ENCODE results near the gene PHF1.

Gene PHF1

DNA sequence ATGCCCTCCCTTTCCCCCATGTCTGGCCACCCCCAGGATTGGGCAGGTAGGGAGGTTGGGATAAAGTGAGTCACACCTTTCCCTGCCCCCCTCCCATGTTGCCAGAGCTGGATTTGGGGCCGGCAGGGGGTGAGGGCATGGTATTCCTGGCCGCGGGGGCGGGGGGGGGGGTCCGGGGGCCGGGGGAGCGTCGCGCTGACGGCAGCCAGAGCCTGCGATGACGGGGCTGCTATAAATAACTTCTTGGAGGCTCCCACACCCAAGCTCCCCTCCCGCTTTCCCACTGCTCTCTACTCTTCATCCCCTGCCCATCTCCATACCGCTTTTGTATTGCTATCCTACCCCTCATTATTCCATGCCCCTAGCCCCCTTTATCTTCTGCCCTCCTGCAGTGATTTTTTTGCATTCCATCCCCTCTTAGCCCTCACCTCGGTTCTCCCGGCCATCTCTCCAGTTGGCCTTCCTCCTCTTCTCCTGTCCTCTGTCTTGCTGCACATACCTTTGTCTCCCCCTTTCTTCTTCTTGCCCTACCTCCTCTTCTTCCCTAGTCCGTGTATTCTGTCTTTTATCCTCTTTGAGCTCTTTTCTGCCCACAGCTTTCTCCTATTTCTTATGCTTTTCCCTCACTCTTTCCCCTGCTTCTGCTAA lies 22.9 kb downstream of the PHF1 start:
- FAIRE-seq: no peak

DNA sequence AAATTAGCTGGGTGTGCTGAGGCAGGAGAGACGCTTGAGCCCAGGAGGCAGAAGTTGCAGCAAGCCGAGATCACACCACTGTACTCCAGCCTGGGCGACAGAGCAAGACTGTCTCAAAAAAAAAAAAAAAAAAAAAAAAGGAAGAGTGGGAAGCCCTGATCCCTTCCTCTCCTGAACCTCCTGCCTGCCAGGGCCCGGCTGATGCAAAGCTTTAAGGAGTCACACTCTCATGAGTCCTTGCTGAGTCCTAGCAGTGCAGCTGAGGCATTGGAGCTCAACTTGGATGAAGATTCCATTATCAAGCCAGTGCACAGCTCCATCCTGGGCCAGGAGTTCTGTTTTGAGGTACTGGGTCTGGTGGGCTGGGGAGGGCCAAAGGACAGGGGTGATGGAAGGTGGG lies 24.1 kb downstream of the PHF1 start:
- no peak for FAIRE-seq

DNA sequence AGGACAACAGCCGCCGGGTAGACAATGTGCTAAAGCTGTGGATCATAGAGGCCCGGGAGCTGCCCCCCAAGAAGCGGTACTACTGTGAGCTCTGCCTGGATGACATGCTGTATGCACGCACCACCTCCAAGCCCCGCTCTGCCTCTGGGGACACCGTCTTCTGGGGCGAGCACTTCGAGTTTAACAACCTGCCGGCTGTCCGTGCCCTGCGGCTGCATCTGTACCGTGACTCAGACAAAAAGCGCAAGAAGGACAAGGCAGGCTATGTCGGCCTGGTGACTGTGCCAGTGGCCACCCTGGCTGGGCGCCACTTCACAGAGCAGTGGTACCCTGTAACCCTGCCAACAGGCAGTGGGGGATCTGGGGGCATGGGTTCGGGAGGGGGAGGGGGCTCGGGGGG lies 26.9 kb downstream of the PHF1 start:
- no peak for FAIRE-seq

DNA sequence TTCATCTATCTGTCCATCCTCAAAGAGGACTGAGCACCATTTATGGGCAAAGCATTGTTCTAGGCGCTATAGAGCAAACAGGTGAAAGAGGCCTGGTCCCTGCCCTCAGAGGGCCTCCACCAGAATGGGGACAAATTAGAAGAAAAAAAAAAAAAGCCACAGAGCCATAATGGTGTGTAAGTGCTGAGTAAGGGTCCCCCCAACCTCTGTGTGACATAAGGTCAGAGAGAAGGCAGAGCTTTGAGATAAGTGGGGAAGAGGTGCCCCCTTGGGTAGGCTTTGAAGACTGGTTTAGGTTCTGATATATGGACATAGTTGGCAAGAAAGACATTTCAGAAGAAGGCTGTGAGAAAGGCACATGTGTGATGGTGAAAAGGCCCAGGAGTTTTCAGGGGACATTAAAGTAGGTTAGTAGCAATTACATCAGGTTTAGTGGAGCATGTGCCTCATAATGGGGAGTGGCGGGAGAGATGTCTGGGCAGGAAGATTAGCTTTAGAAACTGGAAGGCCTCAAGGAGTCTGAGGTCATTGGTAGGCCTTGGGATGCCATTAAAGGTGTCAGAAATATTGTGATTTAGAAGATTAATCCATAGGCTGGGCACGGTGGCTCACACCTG lies 28.3 kb downstream of the PHF1 start:
- no peak for FAIRE-seq

DNA sequence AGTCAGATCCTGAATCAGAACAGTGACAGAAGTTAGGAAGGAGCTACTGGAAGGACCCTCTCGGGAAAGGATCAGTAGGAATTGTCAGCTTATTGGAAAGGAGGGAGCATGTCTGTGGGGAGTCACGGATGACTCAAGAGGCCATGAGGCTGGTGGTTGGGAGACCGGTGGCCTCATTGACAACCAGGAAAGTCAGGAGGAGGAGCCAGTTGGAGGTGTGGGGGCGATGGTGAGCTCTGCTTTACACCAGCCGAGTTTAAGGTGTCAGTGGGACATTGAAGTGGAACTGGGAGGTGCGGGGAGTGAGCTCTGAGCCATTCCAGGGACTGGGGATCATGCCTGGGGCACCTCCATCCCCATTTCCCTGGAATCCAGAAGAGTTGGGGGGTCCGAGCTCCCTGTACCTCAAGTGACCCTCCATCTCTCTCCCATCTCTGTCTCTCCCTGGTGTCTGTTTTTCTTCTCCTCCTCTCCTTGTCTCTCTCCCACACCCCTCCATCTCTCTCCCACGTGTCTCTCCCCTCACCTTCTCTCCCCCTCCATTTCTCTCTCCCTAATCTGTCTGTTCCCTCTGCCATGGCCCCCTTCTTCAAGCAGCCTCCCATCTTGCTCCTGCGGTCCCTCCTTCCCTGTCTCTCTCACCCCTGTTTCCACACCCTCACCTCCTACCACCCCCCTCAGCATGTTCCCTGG lies 29.3 kb downstream of the PHF1 start:
- no peak for FAIRE-seq

DNA sequence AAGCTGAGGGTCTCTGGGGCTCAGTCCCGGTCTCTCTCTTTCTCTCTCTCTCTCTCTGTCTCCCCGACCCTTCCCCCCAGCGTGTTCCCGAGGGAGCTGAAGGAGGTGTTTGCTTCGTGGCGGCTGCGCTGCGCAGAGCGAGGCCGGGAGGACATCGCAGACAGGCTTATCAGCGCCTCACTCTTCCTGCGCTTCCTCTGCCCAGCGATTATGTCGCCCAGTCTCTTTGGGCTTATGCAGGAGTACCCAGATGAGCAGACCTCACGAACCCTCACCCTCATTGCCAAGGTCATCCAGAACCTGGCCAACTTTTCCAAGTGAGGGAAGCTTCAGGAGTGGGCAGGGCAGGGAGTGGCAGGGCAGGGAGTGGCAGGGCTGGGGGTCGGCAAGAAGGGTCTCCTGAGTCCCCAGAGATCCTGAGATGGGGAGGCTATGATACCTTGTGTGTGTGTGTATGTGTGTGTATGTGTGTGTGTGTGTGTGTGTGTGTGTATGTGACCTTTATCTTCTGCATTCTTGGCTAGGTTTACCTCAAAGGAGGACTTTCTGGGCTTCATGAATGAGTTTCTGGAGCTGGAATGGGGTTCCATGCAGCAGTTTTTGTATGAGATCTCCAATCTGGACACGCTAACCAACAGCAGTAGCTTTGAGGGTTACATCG lies 30.0 kb downstream of the PHF1 start:
- FAIRE-seq: no peak

DNA sequence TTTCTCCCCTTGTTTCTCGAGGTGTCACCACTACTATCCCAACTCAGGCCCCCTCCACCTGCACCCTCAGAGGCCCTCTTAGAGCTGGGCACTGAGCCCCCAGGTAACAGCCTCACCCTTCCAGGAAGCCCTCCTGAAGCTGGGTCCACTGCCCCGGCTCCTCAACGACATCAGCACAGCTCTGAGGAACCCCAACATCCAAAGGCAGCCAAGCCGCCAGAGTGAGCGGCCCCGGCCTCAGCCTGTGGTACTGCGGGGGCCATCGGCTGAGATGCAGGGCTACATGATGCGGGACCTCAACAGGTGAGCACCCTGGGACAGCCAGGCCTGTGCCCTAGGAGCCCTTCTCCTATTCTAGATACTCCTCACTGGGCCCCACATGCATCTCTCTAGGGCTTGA lies 30.6 kb downstream of the PHF1 start:
- no peak for FAIRE-seq

DNA sequence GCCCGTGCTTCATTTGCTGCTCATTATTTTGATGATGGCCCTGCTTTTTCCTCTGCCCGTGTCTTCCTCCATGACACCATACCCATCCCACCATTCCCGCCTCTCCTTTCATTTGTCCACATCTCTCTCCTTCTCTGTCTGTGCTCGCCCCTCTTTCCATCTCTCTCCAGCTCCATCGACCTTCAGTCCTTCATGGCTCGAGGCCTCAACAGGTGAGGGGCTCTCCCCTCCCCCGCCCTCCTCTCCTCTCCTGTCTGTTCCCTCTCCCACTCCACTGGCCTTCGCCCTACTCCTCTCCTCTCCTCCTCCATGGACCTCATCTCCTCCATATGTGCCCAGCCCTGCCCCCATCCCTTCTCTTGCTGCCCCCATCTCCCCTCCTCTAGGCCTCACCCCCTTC lies 31.5 kb downstream of the PHF1 start:
- FAIRE-seq: no peak

DNA sequence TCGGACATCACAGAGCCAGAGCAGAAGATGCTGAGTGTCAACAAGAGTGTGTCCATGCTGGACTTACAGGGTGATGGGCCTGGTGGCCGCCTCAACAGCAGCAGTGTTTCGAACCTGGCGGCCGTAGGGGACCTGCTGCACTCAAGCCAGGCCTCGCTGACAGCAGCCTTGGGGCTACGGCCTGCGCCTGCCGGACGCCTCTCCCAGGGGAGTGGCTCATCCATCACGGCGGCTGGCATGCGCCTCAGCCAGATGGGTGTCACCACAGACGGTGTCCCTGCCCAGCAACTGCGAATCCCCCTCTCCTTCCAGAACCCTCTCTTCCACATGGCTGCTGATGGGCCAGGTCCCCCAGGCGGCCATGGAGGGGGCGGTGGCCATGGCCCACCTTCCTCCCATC lies 32.2 kb downstream of the PHF1 start:
- no peak for FAIRE-seq

DNA sequence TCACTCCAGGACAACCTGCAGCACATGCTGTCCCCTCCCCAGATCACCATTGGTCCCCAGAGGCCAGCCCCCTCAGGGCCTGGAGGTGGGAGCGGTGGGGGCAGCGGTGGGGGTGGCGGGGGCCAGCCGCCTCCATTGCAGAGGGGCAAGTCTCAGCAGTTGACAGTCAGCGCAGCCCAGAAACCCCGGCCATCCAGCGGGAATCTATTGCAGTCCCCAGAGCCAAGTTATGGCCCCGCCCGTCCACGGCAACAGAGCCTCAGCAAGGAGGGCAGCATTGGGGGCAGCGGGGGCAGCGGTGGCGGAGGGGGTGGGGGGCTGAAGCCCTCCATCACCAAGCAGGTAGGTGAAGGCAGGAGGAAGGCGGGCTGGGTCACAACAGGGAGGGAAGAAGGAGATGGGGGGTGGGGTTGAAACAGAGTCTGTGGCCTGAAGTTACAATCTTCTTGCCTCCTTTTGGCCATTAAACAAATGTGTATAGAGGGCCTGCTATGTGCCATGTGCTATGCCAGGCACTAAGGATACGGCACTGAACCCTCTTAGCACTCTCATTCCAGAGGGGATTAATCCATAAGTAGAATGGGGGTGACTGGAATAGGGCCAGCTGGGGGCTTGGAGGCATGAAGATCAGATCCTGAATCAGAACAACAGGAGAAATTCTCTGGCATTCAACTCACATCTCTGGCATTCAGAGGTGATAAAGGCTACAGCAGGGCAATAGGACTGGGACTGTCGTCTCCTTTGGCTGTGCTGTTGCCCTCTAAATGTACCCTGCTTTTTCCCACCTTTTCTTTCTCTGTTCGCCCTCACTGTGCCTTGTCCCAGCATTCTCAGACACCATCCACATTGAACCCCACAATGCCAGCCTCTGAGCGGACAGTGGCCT lies 33.0 kb downstream of the PHF1 start:
- no peak for FAIRE-seq

DNA sequence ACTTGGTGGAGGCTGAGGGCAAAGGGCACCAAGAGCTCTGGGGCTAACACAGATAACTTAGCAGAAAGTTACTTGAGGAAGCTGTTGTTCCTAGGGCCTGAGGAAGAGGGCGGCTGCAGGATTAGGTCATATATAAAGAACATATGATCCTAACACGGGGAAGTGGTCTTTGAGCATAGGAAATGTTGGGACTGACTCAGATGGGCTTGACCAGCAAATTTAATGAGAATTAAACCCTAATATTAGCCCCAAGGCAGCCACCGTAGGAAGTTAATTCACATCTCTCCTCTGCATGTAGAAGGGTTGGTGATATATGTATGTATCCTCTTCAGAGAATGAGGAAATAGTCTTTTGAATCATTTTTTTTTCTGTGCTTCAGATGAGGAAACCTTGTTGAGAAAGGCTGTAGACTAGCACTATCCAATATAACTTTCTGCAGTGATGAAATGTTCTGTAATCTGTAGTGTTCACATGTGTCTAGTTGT lies 34.3 kb downstream of the PHF1 start:
- FAIRE-seq: no peak

DNA sequence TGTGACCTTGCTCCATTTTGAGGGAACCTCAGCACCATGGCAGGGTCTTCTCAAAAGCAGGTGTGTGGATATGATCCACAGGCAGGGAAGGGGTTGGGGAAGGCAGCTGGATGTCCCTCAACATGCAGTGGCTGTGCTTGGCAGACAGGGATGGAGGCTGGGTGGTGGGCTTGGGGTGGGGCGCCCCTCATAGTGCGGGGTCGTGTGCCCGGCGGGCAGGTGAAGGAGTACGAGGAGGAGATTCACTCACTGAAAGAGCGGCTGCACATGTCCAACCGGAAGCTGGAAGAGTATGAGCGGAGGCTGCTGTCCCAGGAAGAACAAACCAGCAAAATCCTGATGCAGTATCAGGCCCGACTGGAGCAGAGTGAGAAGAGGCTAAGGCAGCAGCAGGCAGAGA lies 35.5 kb downstream of the PHF1 start:
- no peak for FAIRE-seq

DNA sequence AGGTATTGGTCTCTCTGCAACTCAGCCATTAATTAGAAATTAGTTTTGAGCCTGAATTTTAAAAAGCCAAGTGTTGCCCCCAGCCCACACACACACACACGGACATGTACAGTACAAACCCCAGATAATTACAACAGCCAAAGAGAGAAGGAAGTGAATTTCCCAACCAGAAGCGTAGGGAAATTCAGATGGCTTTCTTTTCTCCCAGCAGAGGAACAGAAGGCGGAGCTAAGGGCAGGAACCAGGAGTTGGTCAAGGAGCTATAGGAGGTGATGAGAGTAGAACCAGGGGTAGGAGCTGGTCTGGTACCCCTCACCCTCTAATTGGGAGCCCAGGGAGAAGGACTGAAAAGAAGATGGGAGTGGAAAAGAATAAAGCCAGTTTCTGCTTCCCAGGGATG lies 39.6 kb downstream of the PHF1 start:
- FAIRE-seq: no peak

DNA sequence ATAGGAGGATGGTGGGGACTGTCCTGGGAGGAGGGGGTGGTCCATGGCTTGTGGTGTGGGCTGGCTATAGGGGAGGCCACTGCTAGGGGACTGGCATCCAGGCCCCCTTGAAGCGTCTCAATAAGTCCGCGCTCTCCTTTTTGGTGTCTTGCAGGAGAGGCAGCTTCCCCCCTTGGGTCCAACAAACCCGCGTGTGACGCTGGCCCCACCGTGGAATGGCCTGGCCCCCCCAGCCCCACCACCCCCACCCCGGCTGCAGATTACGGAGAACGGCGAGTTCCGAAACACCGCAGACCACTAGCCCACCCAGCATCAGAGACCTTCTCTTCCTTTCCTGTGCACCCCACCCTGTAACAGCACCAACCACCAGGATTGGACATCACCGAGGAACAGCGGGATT lies 40.8 kb downstream of the PHF1 start:
- no peak for FAIRE-seq

DNA sequence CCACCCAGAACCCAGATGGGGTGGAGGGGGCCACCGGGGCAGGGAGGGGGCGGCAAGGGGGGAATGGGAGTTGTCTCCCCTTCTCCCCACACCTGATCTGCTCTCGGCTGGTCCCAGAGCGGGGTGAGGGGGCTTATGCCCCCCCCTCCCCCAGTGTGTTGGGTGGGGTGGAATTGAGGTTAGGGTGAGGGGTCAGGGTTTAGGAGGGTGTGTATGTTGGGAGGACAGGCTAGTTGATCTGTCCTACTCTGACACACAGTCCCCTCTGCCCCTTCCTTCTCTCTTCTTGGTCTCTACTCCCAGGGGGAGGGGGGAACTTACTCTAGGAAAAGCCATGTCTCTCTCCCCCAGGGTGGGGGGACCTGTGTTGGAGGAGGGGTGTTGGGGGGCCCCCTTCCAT lies 41.7 kb downstream of the PHF1 start:
- FAIRE-seq: no peak

DNA sequence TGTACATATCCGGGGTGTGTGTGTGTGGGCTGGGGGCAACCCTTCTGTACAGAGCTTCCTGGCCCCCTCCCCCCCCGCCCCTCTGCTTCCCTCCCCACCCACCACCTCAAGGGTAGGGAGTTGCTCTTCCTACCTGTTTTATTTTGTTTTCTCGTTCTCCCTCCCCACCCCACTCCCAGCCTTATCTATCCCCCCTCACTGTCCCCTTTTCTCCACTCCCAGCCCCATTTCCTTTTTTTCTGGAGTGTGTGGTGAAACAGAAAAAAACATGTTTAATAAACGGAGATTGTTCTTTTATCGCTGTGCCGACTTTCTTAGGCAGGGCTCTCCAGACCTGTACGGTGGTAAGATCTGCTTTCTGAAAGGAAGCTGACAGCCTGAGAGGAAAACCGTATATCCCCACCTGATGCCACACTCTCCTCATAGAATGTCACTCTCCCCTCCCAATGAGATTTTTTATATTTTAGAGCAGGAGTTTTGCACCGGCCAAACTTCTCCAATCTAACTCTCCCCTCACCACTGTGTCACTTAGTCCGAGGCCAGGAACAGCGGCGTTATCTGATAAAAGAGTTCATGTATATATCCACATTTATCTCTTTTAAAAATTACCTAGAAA lies 42.7 kb downstream of the PHF1 start:
- FAIRE-seq: no peak

DNA sequence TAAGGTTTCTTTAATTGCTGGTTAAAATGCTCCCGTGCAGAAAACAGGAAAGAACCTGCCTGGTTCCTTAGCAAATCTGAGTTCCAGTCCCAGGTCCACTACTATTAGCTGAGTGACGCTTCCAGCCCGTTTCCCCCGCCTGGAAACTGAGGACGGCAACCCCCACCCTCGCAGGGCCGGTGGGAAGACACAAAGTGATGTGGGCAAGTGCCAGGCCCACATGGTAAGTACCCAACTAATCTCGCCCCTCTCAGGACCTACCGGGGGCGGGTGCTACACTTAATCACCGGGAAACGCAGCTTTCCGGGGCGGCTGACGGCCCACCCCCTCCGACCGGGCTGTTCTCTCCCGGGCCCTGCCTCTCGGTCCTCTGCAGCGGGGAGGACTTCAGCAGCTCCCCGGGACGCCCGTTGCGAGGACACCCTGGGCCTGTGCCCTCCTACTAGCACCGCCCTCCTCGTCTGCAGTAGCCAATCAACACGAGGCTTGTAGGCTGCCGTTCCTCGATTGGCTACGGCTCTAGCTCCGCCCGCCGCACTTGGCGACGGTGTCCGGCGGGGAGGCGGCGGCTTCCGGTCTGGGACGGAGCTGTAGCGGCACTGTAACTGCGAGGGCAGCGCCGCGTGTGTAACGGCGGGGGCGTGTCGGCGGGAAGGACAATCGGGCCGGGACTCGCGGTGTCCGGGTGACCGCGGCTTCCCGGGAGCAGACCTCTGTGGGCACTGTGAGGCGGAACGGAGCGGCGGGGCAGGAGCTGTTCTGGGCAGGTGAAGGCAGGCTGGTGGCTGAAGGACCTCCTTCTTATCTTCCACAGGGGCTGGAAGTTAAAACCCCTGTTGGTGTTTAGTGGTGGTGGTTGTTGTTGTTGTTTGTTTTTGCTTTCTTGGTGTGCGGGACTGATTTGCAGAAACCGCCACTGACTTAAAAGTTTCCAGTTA lies 43.5 kb downstream of the PHF1 start, which contains the start of gene ZBTB9:
ZBTB9 (plus strand) TSS at position 568 of the 938 bp plus-strand sequence. CDS start 525 bp downstream, outside the sequence.
- no peak for FAIRE-seq

DNA sequence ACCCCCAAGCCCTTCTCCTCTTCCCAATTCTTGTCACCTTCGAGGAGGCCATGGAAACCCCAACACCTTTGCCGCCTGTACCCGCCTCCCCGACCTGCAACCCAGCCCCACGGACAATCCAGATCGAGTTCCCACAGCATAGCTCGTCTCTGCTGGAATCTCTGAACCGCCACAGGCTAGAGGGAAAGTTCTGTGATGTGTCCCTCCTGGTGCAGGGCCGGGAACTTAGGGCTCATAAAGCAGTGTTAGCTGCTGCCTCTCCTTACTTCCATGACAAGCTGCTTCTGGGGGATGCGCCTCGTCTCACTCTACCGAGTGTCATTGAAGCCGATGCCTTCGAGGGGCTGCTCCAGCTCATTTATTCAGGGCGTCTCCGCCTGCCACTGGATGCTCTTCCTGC lies 44.2 kb downstream of the PHF1 start:
- no peak for FAIRE-seq

DNA sequence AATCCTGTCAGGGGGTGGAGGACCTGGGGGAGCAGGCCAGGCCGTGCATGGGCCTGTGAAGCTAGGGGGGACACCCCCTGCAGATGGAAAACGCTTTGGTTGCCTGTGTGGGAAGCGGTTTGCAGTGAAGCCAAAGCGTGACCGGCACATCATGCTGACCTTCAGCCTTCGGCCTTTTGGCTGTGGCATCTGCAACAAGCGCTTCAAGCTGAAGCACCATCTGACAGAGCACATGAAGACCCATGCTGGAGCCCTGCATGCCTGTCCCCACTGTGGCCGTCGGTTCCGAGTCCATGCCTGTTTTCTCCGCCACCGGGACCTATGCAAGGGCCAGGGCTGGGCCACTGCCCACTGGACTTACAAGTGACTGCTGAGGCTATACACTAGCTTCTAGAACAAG lies 45.3 kb downstream of the PHF1 start:
- FAIRE-seq: no peak

DNA sequence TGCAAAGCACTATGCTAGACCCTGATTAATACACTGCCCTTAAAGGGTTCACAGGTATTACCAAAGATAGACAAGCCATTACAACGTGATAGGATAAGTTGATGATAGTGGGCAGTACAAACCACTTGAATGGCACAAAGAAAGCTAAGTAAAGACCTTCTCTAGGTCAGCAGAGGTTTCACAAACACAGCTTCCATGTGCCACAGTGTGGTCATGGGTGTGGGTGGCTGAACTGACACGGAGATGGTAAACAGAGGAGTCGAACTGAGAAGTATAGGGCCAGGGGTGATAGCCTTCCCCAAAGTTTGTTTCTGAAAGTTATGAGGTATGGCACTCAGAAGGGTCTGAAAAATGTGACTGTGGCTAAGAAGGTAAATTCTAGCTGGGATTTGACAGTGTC lies 47.9 kb downstream of the PHF1 start:
- no peak for FAIRE-seq

DNA sequence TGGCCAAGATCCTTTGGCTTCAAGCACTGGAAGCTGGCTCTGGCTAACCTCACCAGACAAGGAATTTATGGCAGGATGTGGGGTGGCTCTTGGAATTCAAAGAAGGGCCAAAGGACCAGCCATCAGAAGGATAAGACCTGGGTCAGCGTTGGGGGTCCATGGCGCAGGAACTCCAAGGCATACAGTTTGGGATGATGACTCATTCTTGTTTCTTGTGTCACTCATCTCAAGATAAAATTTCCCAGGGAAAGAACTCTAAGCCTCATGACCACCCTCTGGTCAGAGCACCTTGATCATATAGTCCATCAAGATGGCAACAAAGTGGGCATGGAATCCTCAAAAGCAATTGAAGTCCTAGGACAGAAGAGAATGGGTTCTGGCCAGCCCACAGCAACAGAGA lies 48.4 kb downstream of the PHF1 start:
- no peak for FAIRE-seq
